OCI-LY3 (cell line): ENCODE data around the gene ACOXL.

Source experiments
- CTCF ChIP-seq: fragments of 200-600, 300-600 bp; sonication (generic); IDR thresholded peaks from 2 replicates; pipeline ENCODE4 v1.5.1; 2014; ENCODE audit warnings: antibody characterized with exemption, low read length, low read depth
- EZH2phosphoT487 ChIP-seq: fragments of 200-600 bp; shearing (Covaris generic); IDR thresholded peaks from 2 replicates; pipeline ENCODE4 v1.6.1; 2018; ENCODE audit warnings: antibody characterized with exemption, mixed run types, low read depth

DNA sequence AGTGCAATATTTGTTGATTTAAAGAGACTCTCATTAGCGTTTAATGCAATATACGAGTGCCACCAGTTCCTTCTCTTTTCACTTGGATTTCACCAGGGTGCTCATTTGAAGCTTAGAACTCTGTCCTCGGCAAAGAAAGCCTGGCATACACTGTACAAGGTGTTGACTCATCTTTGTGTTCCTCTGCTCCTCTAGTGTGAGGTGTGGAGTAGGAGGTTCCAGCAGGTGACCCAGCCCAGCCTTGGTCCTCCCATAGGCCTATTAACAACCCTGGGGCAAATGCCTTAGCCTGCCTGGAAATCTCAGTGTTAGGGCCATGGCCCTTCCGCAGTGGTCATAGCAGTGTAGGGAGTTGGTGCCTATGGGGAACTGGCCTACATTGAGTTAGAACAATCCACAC lies 408.4 kb downstream of the ACOXL start:
- no peak for TF ChIP-seq CTCF
- no peak for TF ChIP-seq EZH2phosphoT487
